Purkinje cell (primary cell): ENCODE measurements around the gene C22orf15. TPM values are rescaled to one million over a fixed set of nuclear protein-coding genes. Genes with fewer than 3 reads are reported as not detected.

ENCODE experiments used
- polyA plus RNA-seq: library from polyadenylated mRNA; unstranded; fragments of >200 nt; fragmentation: Nextera tagmentation; gene quantifications from 2 replicates; pipeline ENCODE4 v1.2.1, GENCODE V29; 2014

C22orf15 gene
- polyA plus RNA-seq, result not detected in 2 replicates

GRCh38 chr22:23762842-23763578, at the start of gene C22orf15:
C22orf15 (plus strand) TSS chr22:23762990; CDS start chr22:23763307, 317 bp downstream.

GRCh38 chr22:23750714-23751440, 11.9 kb upstream of the C22orf15 start, which contains the start of gene ZNF70:
ZNF70 (minus strand) TSS chr22:23751112; CDS start chr22:23745140, 5,972 bp downstream.

GRCh38 chr22:23754220-23754919, 8.4 kb upstream of the C22orf15 start, which contains the start of gene VPREB3:
VPREB3 (minus strand) TSS chr22:23754425; CDS start chr22:23754363, 62 bp downstream.

GRCh38 chr22:23767673-23768548, 5.1 kb downstream of the C22orf15 start, which contains the start of gene CHCHD10:
CHCHD10 (minus strand) TSS chr22:23767972; CDS start chr22:23767874, 98 bp downstream.

GRCh38 chr22:23772649-23773473, 10.1 kb downstream of the C22orf15 start, which contains the start of gene MMP11:
MMP11 (plus strand) TSS chr22:23772849; CDS start chr22:23772871, 22 bp downstream.

GRCh38 chr22:23786752-23787599, 24.2 kb downstream of the C22orf15 start, which contains the start of gene SMARCB1:
SMARCB1 (plus strand) TSS chr22:23786966; CDS start chr22:23787170, 204 bp downstream.

Other genes starting within 250 kb of the C22orf15 start
- gene IGLL1, start 182.7 kb upstream of the C22orf15 start, polyA plus RNA-seq, result not detected in 2 replicates
- not detected in 2 replicates for gene DRICH1, start 130.7 kb upstream of the C22orf15 start, polyA plus RNA-seq
- not detected in 2 replicates for gene RGL4, start 72.0 kb upstream of the C22orf15 start, polyA plus RNA-seq
- gene ZNF70, start 11.9 kb upstream of the C22orf15 start, polyA plus RNA-seq, result 0.15 TPM in 1 of 2 replicates, not detected in the other
- 1.2 and 6.7 TPM in 2 replicates for gene VPREB3, start 8.6 kb upstream of the C22orf15 start, polyA plus RNA-seq
- 148 and 429 TPM in 2 replicates for gene CHCHD10, start 5.0 kb downstream of the C22orf15 start, polyA plus RNA-seq
- 0.58 TPM in 1 of 2 replicates, not detected in the other for gene MMP11, start 9.9 kb downstream of the C22orf15 start, polyA plus RNA-seq
- gene SMARCB1, start 24.0 kb downstream of the C22orf15 start, polyA plus RNA-seq, result 3.8 and 4.0 TPM in 2 replicates
- gene DERL3, start 76.0 kb downstream of the C22orf15 start, polyA plus RNA-seq, result 2.3 and 2.5 TPM in 2 replicates
- 8.0 and 15.6 TPM in 2 replicates for gene SLC2A11, start 94.9 kb downstream of the C22orf15 start, polyA plus RNA-seq
- 520 and 694 TPM in 2 replicates for gene MIF, start 131.4 kb downstream of the C22orf15 start, polyA plus RNA-seq
- gene GSTT2B, start 198.2 kb downstream of the C22orf15 start, polyA plus RNA-seq, result 5.1 TPM in 1 of 2 replicates, not detected in the other
- gene DDTL, start 203.9 kb downstream of the C22orf15 start, polyA plus RNA-seq, result 1.4 and 2.6 TPM in 2 replicates
- 73.3 and 78.1 TPM in 2 replicates for gene DDT, start 211.5 kb downstream of the C22orf15 start, polyA plus RNA-seq
- 0.43 TPM in 1 of 2 replicates, not detected in the other for gene GSTT2, start 217.1 kb downstream of the C22orf15 start, polyA plus RNA-seq
- gene GSTT4, start 242.5 kb downstream of the C22orf15 start, polyA plus RNA-seq, result not detected in 2 replicates
- gene CABIN1, start 248.3 kb downstream of the C22orf15 start, polyA plus RNA-seq, result 8.3 and 9.0 TPM in 2 replicates